HG03520 (cell line): ENCODE results near the gene INTS4.
A peak's percentile ranks its signal among the peaks of the same experiment; 100 is the strongest.
"Not testable (repeated sequence)": the region's sequence is repeated elsewhere in the genome, so short reads cannot be mapped to it uniquely, and the experiment has no call there.

Experiments used
- ATAC-seq: cut with Tn5 transposase; IDR thresholded peaks from one replicate; pipeline ENCODE4 v1.9.1; 2021; ENCODE audit warnings: mild to moderate bottlenecking, moderate library complexity; ENCODE audit not compliant: unreplicated experiment

Gene INTS4, protein sequence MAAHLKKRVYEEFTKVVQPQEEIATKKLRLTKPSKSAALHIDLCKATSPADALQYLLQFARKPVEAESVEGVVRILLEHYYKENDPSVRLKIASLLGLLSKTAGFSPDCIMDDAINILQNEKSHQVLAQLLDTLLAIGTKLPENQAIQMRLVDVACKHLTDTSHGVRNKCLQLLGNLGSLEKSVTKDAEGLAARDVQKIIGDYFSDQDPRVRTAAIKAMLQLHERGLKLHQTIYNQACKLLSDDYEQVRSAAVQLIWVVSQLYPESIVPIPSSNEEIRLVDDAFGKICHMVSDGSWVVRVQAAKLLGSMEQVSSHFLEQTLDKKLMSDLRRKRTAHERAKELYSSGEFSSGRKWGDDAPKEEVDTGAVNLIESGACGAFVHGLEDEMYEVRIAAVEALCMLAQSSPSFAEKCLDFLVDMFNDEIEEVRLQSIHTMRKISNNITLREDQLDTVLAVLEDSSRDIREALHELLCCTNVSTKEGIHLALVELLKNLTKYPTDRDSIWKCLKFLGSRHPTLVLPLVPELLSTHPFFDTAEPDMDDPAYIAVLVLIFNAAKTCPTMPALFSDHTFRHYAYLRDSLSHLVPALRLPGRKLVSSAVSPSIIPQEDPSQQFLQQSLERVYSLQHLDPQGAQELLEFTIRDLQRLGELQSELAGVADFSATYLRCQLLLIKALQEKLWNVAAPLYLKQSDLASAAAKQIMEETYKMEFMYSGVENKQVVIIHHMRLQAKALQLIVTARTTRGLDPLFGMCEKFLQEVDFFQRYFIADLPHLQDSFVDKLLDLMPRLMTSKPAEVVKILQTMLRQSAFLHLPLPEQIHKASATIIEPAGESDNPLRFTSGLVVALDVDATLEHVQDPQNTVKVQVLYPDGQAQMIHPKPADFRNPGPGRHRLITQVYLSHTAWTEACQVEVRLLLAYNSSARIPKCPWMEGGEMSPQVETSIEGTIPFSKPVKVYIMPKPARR

DNA sequence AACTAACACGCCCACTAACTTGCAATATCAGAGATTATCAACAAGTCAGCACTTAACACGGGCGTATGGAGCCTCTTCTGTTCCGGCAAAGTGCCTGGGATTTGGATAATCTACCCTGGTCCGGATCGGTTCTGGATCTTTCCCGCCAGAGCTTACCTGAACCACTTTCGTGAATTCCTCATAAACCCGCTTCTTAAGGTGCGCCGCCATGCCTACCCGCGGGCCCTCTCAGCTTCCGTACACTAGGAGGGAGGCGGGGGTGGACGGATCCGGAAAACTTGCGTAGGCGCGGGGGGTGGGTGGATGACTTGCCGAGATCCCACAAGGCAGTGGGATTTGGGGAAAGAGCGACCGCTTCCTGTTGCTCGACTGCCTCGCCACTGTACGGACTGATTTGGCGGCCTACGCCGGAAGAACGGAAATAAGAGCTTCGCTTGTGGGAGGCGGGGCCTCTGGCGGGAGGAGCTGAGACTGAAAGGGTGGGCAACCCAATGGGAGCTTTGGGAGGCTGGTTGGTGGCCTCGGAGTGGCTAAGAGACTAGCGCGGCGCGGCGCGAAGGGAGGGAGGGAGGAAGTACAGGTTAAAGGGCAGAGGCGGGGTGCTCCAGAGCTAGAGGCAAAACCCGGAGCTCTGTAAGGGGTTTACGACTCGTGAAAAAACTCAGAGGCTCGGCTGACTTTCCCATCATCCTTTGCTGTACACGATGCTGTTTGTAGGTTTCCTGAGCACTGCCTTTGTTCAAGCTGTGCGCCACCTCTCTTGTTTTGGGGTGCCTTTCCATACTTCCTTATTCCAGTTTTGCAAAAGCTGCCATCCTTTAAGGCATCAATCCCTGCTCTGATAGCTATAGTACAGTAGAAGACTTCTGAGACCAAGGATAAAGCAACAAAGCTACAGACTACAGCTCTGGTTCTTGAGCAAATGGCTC, at the start of gene INTS4:
Gene INTS4, minus strand, starts transcription at position 235 of the 929 bp plus-strand sequence. Its CDS starts 25 bp downstream, at position 210.
- ATAC-seq: peak; percentile 98

DNA sequence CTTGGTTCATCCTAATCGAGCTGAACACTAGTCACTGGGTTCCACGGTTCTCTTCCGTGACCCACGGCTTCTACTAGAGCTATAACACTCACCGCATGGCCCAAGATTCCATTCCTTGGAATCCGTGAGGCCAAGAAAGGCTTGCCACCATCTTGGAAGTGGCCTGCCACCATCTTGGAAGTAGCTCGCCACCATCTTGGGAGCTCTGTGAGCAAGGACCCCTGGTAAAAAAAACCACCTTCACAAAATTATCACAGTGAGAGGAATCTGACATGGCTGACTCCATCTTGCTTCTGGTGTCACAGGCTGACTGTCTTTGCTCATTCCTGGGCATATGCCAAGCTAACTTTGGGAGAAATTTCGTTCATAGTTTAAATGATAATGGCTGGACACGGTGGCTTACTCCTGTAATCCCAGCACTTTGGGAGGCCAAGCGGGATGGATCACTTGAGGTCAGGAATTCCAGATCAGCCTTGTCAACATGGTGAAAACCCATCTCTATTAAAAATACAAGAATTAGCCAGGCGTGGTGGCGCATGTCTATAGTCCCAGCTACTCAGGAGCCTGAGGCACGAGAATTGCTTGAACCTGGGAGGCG, 47.5 kb upstream of the INTS4 start:
- no peak for ATAC-seq

DNA sequence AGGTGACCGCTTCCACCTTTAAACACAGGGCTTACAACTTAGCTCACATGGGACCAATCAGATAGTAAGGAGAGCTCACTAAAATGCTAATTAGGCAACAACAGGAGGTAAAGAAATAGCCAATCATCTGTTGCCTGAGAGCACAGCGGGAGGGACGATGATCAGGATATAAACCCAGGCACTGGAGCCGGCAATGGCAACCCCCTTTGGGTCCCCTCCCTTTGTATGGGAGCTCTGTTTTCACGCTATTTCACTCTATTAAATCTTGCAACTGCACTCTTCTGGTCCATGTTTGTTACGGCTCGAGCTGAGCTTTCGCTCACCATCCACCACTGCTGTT, 46.9 kb upstream of the INTS4 start:
- not testable (repeated sequence) for ATAC-seq

DNA sequence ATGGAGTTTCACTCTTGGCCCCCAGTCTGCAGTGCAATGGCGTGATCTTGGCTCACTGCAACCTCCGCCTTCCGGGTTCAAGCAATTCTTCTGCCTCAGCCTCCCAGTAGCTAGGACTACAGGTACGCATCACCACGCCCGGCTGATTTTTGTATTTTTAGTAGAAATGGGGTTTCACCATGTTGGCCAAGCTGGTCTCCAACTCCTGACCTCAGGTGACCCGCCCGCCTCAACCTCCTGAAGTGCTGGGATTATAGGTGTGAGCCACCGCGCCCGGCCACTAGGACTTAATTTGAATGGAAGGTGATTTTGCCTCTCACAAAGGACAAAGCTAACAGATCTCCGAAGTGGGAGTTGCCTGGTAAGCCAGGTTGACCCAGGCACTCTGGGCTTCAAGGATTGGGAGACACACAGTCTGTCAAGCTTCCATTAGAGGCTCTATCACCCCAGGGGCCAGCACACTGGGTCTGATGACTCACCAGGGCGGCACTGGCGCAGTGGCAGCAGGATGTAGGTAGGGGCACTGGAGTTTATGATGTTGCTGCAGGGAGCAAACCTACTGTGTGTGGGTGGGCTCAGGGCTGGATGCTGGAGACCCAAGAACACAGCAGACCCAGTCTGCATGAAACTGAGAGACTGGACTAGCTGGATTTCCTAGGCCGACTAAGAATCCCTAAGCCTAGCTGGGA, 46.4 kb upstream of the INTS4 start:
- no peak for ATAC-seq

DNA sequence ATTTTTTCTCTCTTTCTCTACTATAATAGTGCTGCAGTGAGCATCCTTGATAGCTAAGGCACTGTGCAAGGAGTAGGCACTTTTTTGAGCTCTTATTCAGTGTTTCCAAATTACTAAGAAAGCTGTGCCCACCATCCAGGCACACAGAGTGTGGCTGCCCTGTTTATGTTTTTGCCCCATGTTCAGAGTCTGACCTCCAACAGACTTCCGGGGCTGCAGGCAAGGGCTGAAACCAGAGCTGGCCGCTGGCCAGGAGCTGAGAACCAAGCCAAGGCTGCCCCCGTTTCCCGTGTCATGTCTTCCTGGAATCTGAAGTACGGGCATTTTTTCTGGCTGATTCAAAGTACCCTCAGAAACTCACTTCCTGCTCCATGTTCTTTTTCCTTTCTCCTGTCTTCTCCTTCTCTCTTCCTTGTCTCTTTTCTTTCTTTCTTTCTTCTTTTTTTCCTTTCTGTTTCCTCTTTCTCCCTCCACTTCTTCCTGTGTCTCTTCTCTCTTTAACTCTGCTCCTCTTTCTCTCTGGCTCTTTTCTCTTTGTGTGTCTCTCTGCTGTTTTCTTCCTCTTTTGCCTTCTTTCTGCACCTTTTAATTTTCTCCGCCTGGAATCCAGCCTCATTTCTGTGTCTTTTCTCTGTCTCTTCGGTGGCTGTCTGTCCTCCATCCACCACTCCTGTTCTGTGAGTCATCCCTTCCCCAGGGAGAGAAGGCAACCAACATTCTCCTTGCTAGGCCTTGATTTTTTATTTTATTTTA, 45.6 kb upstream of the INTS4 start:
- ATAC-seq: no peak

DNA sequence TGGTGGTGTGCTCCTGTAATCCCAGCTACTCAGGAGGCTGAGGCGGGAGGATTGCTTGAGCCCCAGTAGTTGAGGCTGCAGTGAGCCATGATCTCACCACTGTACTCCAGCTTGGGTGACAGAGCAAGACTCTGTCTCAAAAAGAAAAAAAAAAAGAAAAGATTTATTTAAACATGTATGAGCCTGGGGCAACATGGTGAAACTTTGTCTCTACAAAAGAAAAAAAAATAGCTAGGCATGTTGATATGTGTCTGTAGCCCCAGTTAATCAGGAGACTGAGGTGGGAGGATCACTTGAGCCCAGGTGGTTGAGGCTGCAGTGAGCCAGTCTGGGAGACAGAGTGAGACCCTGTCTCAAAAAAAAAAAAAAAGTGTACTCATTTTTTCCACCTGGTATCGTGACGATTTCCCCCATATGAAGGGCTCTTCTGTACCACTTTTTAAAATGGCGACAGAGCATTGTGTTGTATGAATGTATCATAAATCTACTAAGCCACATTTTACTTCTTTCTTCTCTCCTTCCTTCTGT, 45.0 kb upstream of the INTS4 start:
- no peak for ATAC-seq

DNA sequence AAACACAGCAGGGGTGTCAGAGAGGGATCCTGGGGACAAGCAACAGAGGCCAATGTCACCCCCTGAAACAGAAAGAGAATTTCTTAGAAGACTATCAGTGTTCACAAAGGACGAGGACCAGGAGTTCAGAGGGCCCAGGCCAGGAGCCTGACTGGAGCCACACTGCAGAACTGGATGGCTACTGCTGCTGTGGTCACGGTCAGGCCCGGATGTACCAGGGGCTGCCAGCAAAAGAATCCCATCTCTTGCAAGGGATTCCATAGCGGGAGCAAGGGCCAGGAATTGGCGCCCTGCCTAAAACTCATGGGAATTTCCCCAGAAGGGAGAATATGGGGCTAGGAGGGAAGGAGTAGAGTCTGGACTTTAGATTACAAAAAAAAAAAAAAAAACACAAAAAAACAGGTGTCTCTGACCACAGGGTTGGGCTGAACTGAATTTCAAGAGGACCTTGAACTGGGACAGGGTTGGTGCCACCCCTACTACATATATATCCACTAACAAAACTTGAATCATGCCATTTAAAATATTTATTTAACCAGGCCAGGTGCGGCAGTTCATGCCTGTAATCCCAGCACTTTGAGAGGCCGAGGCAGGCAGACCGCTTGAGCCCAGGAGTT, 44.3 kb upstream of the INTS4 start:
- no peak for ATAC-seq

DNA sequence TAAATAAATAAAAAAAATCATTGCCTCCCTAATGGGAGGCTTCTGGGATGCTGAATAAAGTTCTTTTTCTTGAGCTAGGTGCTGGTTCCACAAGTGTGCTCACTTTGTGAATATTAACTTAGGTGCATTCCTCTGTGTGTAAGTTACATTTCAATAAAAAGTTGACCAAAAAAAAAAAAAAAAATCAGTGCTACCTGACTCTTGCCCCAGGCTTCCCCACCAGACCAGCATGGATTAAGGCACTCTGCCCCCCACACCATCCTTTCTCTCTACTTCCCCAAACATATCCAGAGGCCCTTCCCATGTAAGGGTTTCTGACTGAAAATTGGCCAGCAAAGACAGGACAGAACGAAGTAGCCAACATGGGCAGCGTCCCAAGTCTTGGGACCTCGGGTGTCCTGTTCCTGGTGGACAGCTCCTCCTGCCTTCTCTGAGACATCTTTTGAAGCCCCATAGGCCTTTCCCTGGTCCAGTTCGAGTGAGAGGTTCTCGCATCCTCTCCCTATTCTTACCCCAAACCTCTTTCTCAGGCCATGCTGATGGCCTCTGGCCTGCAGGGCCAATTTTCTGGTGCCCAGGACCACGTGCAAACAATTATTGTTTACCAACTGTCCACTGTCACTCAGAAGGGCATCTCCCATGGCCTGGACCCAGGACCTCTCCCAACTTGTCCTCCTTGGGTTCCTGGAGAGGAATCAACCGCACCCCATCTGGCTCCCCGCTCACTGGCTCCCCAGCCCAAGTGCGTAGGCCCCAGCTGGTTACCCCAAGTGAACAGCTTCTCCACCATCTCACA, 43.6 kb upstream of the INTS4 start:
- ATAC-seq: no peak

DNA sequence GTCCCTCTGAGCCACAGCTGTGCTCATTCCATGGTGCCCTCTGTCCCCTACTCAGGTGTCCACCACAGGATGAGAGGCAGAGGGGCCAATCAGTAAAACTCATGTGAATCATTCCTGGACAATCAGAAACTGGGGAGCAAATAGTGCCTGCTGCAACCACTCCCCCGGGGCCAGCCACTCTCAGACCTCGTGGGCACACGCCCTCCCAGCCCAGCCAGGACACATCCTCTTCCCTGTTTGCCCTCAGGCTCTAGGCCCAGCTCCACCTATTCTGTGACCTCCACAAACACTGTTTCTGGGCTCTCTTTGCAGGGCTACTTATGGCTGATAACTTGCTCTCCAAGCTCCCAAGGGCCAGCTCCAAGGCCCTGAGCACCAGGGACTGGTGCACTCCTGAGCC, 42.6 kb upstream of the INTS4 start:
- ATAC-seq: no peak

DNA sequence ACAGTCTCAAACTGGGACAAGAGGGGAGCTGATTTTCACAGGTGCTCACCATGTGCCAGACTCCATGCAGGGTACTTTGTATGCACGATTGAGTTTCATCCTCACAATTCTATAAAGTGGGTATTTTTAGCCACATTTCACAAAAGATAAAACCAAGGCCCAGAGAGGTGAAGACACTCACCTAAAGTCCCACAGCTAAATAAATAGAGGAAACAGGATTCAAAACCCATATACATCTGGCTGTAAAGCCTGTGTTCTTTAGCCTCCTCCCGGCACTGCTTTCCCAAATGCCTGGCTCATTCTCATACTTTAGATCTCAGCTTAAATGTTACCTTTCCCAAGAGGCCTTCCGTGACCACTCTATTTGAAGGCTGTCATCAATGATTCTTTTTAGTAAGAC, 41.8 kb upstream of the INTS4 start:
- no peak for ATAC-seq

DNA sequence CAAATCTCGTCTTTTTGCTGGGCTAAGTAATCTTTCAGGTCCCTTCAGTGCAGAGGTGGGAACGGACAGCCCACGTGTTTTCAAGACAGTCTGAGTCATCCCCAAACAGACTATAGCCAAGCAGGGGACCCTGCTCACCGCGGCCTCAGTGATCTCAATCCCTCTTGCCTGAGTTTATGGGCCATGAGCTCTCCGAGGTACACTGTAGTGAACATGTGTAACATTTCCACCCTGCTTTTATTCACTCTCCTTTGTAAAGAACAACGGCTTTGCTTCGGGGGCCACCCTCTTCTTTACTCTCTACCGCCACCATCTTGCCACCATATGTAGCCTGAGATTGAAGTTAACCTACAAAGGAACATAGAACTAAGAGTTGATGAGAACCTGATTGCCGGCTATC, 40.2 kb upstream of the INTS4 start:
- no peak for ATAC-seq

DNA sequence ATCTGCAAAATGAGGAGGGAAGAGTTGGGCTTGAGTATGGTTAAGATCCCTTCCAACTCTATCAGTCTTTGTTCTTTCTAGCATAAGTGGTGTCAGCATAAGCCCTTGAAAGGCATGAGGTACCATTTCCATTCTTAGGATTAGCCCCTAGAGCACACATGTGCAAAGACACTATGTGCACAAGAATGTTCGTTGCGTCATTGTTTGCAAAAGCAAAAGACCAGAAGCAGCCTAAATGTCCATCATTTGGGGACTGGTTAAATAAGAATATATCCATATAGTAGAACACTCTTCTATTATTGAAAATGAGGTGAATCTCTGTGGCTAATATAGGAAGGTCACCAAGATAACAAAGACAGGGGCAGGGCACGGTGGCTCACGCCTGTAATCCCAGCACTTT, 38.6 kb upstream of the INTS4 start:
- ATAC-seq: no peak

DNA sequence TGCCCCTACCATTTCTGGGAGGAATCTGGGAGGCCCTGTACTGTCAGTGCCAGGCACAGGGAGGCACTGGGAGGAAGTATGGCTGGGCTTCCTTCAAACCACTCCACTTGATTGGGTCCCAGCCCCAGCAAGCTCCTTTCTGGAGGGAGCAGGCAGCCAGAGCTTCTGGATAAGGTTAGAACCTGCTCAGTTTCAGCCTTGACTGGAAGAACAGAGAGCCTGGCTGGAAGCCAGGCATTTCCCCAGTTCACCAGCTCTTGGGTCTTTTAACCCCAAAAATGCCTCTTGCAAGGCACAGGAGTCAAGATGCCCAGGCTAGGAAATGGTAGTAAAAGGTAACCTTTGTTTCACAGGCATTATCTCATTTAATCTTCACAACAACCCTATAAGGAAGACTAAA, 37.6 kb upstream of the INTS4 start:
- no peak for ATAC-seq

DNA sequence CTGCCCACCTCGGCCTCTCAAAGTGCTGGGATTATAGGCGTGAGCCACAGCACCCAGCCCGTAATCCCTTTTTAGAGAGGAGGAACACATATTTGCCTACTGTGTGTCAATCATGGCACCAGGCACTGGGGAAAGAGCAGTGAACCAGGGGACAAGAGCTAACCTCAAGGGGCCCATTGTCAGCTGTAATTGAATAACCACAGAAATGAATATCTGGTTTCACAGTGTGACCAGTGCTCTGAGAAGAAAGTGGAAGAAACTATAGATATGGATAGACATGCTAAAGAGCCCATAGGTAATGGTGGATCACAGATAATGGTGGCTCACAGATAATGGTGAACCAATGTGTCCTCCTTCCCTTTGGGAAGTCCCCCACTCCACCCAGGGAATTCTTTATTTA, 37.2 kb upstream of the INTS4 start:
- peak; percentile 76 for ATAC-seq

DNA sequence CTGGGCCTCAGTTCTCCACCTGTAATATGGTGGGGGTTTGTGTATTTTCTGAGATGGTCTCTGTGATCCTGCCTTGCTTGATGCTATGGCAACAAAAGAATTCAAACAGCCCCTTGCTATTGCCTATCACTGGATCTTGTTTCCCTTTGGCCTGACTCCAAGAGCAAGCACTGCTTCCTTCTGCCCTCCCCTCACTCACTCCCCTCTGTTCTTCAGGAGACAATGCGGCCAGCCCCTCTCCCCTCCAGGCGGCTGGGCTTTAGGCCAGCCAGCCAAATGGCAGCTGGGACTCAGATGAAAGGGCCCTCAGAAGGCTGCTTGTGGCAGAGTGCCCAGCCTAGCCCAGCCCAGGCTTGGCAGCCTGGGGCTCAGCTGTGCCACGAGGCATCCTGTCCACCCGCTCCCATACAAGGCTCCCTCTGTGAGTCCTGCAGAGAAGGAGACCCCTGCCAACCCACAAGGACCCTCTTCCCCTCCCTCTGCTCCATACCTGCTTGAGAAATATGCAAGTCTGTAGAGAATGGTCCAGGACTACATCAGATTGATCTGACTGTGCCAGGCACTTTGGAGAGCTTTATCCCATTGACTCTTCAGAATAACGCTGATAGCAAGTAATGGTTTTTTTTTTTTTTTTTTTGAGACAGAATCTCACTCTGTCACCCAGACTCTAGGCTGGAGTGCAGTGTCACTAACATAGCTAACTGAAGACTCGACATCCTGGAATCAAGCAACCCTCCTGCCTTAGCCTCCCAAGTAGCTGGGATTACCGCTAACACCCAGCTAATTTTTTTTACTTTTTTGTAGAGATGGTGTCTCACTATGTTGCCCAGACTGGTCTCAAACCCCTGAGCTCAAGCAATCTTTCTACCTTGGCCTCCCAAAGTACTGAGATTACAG, 36.2 kb upstream of the INTS4 start:
- no peak for ATAC-seq

DNA sequence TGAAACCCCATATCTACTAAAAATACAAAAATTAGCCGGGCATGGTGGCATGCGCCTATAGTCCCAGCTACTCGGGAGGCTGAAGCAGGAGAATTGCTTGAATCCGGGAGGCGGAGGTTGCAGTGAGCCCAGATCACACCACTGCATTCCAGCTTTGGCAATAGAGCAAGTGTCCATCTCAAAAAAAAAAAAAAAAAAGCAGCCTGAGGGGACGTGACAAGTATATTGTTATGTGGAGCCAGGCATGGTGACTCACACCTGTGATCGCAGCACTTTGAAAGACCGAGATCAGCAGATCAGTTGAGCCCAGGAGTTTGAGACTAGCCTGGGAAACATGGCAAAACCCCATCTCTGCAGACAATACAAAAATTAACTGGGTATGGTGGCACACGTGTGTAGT, 34.0 kb upstream of the INTS4 start:
- not testable (repeated sequence) for ATAC-seq

DNA sequence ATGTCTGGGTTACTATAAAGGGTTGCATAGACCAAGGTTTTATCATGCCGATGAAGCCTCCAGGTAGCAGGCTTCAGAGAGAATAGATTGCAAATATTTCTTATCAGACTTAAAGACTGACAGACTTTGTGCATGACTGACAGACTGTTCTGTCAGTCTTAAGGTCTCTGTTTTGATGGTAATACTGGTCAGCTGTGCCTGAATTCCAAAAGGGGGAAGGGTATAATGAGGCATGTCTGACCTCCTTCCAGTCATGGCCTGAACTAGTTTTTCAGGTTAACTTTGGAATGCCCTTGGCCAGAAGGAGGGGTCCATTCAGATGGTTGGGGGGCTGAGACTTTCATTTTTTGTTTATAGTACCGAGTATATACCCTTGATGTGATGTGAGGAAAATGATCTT, 33.3 kb upstream of the INTS4 start:
- ATAC-seq: no peak
